ENCODE measurements around the gene NOSIP. TPM values are rescaled to one million over a fixed set of nuclear protein-coding genes. Genes with fewer than 3 reads are reported as not detected.

Gene NOSIP
- total RNA-seq, 1 experiment from 2014 or later, result 57.9 TPM

DNA sequence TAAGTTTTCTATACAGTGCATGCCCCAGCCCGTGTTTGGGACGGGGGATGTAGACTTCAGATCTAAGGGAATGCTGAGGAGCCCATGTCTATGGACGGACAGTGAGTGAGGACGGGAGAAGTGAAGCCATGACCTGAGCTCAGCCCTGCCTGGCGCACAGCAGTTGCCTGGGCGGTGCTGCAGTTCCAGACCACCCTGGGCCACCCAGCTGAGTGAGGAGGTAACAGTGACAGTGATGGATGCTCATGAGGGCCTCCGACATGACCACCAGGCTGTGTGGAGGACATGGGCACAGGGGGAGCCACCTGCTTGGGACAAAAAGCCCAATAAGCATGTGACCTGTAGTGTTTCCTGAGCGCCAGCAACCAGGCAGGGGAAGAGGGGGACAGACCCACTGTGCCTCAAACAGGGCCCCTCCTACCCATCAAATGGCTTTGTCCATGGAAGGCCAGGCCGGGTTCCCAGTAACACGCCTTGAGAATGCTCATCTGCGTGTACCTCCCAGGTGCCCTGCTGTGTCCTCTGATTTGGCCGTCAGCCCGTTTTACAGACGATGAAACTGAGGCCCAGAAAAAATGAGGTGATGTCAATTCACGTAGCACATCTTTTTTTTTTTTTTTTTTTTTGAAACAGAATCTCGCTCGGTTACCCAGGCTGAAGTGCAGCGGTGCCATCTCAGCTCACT lies 22.6 kb downstream of the NOSIP start:
- Mint-ChIP-seq H3K27me3 (ENCODE audit: insufficient read depth, unreplicated experiment) (no peaks in the 10 kb centered on the region), H3K4me1 (ENCODE audit: insufficient read depth, unreplicated experiment) (peaks cover 12% of the 10 kb centered on the region), H3K9me3 (ENCODE audit: unreplicated experiment) (no peaks in the 10 kb centered on the region), H3K27ac (ENCODE audit: low read depth, unreplicated experiment) (no peak overlapping the region), H3K36me3 (ENCODE audit: insufficient read depth, unreplicated experiment) (peaks cover 52% of the 10 kb centered on the region), H3K4me3 (ENCODE audit: unreplicated experiment) (no peak overlapping the region)
- TF ChIP-seq CTCF (IDR thresholded peaks at IDR 0.05; ENCODE audit: unreplicated experiment), result no peak
- no peak for DNase-seq (ENCODE audit: unreplicated experiment)
- intact Hi-C loops (cut with micrococcal nuclease), result no loop called here
- ChIA-PET POLR2A (no interaction called here), CTCF (interaction anchor here (0.7 to 7.3 kb wide), 5 partner anchors 10 to 54 kb away, joined by 4 to 89 read pairs (median 9); no protein-coding TSS in a partner anchor)
- BruUV-seq (replicated peaks), result no TSS peak

DNA sequence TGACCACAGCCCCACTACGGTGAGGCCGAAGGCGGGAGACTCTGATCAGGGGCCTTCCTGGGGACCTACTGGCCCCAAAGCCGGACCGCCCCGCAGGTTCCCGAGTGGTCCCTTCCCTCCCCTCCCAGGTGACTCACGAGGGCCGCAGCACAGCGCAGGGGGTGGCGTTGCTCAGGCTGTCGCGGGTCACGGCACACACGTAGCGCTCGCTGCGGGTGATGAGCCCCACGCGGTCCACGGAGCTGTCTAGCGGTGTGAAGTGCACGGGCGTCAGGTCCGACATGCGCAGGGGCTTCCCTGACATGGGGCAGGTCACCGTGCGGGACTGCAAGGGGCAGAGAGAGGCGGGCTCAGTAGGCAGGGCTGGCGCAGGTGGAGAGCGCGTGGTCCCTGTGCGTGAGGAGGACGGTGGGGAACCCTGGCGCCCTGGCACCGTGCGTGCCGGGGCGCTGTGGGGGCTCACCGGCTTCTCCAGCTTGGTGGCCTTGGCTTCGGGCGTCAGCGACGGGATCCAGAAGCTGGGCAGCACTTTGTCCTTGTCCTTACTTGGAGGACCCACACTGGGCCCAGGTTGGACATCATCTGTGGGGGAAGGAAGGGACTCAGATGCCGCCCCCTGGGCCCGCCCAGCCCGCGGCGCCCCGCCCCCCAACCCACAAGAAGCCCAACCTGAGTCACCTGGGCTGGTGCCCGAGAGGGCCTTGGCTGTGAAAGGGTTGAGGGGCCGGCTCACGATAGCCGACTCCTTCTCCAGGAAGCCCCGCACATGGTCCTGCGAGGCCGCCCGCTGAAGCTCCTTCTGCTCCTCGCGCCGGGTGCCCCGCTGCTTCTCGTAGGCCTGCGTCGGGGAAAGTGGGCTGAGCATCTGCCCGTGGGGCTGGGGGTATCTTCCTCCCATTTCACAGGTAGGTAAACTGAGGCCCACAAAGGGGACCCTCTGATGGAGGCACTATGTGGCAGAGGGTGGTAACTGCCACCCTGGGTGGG lies 23.7 kb downstream of the NOSIP start:
- ChIA-PET CTCF (interaction anchor here (0.5 to 7.3 kb wide), 3 partner anchors 9 to 104 kb away, joined by 3 to 89 read pairs (median 29); no protein-coding TSS in a partner anchor), POLR2A (interaction anchor here (0.5 to 0.6 kb wide), 2 partner anchors 23 to 143 kb away, joined by 3 read pairs; no protein-coding TSS in a partner anchor)
- no peak for DNase-seq (ENCODE audit: unreplicated experiment)
- BruUV-seq (replicated peaks), result TSS peak; percentile 30
- intact Hi-C loops (cut with micrococcal nuclease), result no loop called here
- peaks cover 12% of the 10 kb centered on the region for H3K4me1 Mint-ChIP-seq (ENCODE audit: insufficient read depth, unreplicated experiment)
- no peaks in the 10 kb centered on the region for H3K27me3 Mint-ChIP-seq (ENCODE audit: insufficient read depth, unreplicated experiment)
- H3K27ac Mint-ChIP-seq (ENCODE audit: low read depth, unreplicated experiment), result no peak overlapping the region
- no peaks in the 10 kb centered on the region for H3K9me3 Mint-ChIP-seq (ENCODE audit: unreplicated experiment)
- no peak for TF ChIP-seq CTCF (IDR thresholded peaks at IDR 0.05; ENCODE audit: unreplicated experiment)
- no peak overlapping the region for H3K4me3 Mint-ChIP-seq (ENCODE audit: unreplicated experiment)
- peaks cover 45% of the 10 kb centered on the region for H3K36me3 Mint-ChIP-seq (ENCODE audit: insufficient read depth, unreplicated experiment)

GRCh38 chr19:49555600-49556411 lies 24.6 kb downstream of the NOSIP start:
- H3K4me1 Mint-ChIP-seq (ENCODE audit: insufficient read depth, unreplicated experiment), result peaks cover 12% of the 10 kb centered on the region
- no TSS peak for BruUV-seq (replicated peaks)
- H3K27ac Mint-ChIP-seq (ENCODE audit: low read depth, unreplicated experiment), result no peak overlapping the region
- ChIA-PET CTCF (interaction anchor here (7.3 kb wide), 1 partner anchor 15 kb away, joined by 89 read pairs; no protein-coding TSS in a partner anchor), POLR2A (no interaction called here)
- no peak for DNase-seq (ENCODE audit: unreplicated experiment)
- H3K4me3 Mint-ChIP-seq (ENCODE audit: unreplicated experiment), result no peak overlapping the region
- H3K9me3 Mint-ChIP-seq (ENCODE audit: unreplicated experiment), result no peaks in the 10 kb centered on the region
- intact Hi-C loops (cut with micrococcal nuclease), result no loop called here
- no peaks in the 10 kb centered on the region for H3K27me3 Mint-ChIP-seq (ENCODE audit: insufficient read depth, unreplicated experiment)
- H3K36me3 Mint-ChIP-seq (ENCODE audit: insufficient read depth, unreplicated experiment), result peaks cover 45% of the 10 kb centered on the region
- TF ChIP-seq CTCF (IDR thresholded peaks at IDR 0.05; ENCODE audit: unreplicated experiment), result no peak

Data from MCF 10A (cell line).